OCI-LY1 (cell line): ENCODE measurements around the gene KLF3.

Source experiments
- EZH2 ChIP-seq: fragments of 200-600 bp; sonication (generic), shearing (Covaris generic); IDR thresholded peaks from 2 replicates; pipeline ENCODE4 v1.8.0; 2017; ENCODE audit warnings: borderline replicate concordance, mixed run types, mild to moderate bottlenecking, antibody characterized with exemption, low read length, moderate library complexity, mixed read lengths
- TF ChIP-seq, protein P1 (sequence below): fragments of 200-600 bp; sonication (generic), shearing (Covaris generic); IDR thresholded peaks from 2 replicates; pipeline ENCODE4 v1.5.1; 2017; ENCODE audit warnings: mild to moderate bottlenecking, antibody characterized with exemption, low read length, moderate library complexity, mixed read lengths

GRCh38 chr4:38670109-38670901, 6.3 kb downstream of the KLF3 start:
- TF ChIP-seq, protein P1, sequence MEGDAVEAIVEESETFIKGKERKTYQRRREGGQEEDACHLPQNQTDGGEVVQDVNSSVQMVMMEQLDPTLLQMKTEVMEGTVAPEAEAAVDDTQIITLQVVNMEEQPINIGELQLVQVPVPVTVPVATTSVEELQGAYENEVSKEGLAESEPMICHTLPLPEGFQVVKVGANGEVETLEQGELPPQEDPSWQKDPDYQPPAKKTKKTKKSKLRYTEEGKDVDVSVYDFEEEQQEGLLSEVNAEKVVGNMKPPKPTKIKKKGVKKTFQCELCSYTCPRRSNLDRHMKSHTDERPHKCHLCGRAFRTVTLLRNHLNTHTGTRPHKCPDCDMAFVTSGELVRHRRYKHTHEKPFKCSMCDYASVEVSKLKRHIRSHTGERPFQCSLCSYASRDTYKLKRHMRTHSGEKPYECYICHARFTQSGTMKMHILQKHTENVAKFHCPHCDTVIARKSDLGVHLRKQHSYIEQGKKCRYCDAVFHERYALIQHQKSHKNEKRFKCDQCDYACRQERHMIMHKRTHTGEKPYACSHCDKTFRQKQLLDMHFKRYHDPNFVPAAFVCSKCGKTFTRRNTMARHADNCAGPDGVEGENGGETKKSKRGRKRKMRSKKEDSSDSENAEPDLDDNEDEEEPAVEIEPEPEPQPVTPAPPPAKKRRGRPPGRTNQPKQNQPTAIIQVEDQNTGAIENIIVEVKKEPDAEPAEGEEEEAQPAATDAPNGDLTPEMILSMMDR: no peak; the same call in 1 of the 2 replicates
- no peak for TF ChIP-seq EZH2
